Measurements from ENCODE around the gene TAF11L13.
"Not testable (repeated sequence)": the region's sequence is repeated elsewhere in the genome, so short reads cannot be mapped to it uniquely, and the experiment has no call there.

TAF11L13 gene

DNA sequence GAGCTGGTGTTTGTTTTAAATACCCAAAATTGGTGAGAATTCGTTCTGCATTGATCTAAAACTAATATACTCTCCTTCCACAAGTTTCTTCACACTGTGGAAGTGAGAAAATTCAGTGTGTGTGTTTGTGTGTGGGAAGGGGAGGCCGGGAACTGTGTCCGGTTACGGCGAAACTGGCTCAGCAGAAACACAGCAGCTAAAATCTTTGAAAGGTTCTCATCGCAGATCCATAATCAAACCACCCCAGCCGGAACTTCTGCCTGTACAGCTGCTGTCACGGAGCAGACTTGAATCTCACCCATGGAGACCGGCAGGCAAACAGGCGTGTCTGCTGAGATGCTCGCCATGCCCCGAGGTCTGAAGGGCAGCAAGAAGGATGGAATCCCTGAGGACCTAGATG, at the start of gene TAF11L13:
Gene TAF11L13 (plus strand): TSS at position 301 of the 400 bp plus-strand sequence.
- not testable (repeated sequence) for DNase-seq

DNA sequence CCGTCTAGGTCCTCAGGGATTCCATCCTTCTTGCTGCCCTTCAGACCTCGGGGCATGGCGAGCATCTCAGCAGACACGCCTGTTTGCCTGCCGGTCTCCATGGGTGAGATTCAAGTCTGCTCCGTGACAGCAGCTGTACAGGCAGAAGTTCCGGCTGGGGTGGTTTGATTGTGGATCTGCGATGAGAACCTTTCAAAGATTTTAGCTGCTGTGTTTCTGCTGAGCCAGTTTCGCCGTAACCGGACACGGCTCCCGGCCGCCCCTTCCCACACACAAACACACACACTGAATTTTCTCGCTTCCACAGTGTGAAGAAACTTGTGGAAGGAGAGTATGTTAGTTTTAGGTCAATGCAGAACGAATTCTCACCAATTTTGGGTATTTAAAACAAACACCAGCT, 46.2 kb upstream of the TAF11L13 start, which contains the start of gene TAF11L7:
Gene TAF11L7 (minus strand): TSS at position 101 of the 400 bp plus-strand sequence.
- not testable (repeated sequence) for DNase-seq

DNA sequence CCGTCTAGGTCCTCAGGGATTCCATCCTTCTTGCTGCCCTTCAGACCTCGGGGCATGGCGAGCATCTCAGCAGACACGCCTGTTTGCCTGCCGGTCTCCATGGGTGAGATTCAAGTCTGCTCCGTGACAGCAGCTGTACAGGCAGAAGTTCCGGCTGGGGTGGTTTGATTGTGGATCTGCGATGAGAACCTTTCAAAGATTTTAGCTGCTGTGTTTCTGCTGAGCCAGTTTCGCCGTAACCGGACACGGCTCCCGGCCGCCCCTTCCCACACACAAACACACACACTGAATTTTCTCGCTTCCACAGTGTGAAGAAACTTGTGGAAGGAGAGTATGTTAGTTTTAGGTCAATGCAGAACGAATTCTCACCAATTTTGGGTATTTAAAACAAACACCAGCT, 41.0 kb upstream of the TAF11L13 start, which contains the start of gene TAF11L8:
Gene TAF11L8 (minus strand): TSS at position 101 of the 400 bp plus-strand sequence.
- not testable (repeated sequence) for DNase-seq

DNA sequence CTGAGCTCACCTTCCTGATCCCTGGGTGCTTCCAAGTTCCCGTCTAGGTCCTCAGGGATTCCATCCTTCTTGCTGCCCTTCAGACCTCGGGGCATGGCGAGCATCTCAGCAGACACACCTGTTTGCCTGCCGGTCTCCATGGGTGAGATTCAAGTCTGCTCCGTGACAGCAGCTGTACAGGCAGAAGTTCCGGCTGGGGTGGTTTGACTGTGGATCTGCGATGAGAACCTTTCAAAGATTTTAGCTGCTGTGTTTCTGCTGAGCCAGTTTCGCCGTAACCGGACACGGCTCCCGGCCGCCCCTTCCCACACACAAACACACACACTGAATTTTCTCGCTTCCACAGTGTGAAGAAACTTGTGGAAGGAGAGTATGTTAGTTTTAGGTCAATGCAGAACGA, 37.6 kb upstream of the TAF11L13 start, which contains the start of gene TAF11L9:
Gene TAF11L9 (minus strand): TSS at position 140 of the 400 bp plus-strand sequence.
- not testable (repeated sequence) for DNase-seq

DNA sequence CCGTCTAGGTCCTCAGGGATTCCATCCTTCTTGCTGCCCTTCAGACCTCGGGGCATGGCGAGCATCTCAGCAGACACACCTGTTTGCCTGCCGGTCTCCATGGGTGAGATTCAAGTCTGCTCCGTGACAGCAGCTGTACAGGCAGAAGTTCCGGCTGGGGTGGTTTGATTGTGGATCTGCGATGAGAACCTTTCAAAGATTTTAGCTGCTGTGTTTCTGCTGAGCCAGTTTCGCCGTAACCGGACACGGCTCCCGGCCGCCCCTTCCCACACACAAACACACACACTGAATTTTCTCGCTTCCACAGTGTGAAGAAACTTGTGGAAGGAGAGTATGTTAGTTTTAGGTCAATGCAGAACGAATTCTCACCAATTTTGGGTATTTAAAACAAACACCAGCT, 34.2 kb upstream of the TAF11L13 start, which contains the start of gene TAF11L10:
Gene TAF11L10 (minus strand): TSS at position 101 of the 400 bp plus-strand sequence.
- not testable (repeated sequence) for DNase-seq

DNA sequence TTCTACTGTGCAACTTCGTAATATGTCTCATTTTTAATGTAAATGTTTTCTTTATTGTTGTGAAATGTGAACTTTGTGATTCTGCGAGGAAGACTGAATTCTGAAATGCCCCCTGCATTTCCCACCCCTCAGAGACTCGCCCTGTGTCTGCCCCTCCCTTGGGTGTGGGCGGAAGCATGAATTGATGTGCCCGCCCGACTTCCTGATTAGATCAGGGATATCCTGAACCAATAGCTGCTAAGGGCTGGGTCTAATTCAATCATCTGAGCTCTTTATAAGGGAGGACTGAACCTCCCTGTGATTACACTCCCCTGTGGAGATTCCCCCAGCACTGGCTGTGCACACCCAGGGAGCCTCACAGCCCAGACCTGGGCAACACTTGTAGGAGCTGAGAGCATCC, 28.0 kb upstream of the TAF11L13 start, which contains the start of gene TAF11L11:
Gene TAF11L11 (plus strand): TSS at position 304 of the 400 bp plus-strand sequence.
- DNase-seq = not testable (repeated sequence)

DNA sequence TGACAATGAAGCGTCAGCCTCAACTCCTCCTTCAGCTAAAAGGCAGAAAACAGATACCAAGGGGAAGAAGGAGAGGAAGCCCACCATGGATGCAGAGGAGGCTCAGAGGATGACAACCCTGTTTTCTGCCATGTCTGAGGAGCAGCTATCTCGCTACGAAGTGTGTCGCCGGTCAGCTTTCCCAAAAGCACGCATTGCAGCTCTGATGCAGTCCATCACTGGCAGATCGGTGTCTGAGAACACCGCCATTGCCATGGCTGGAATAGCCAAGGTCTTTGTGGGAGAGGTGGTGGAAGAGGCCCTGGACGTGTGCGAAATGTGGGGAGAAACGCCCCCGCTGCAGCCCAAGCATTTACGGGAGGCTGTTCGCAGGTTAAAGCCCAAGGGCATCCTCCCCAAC, 26.9 kb upstream of the TAF11L13 start:
- DNase-seq = no peak

DNA sequence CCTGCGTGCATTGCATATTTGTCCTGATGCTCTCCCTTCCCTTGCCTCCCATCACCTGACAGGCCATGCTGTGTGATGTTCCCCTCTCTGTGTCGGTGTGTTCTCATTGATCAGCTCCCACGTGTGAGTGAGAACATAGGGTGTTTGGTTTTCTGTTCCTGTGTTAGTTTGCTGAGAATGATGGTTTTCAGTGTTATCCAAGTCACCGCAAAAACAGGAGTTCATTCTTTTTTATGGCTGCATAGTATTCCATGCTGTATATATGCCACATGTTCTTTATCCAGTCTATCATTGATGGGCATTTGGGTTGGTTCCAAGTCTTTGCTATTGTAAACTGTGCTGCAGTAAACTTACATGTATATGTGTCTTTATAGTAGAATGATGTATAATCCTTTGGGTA, 24.4 kb upstream of the TAF11L13 start:
- not testable (repeated sequence) for DNase-seq

DNA sequence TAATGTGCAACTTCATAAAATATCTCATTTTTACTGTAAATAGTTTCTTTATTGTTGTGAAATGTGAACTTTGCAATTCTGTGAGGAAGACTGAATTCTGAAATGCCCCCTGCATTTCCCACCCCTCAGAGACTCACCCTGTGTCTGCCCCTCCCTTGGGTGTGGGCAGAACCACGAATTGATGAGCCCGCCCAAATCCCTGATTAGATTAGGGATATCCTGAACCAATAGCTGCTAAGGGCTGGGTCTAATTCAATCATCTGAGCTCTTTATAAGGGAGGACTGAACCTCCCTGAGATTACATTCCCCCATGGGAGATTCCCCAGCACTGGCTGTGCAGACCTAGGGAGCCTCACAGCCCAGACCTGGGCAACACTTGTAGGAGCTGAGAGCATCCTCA, 21.8 kb upstream of the TAF11L13 start, which contains the start of gene TAF11L12:
Gene TAF11L12 (plus strand): TSS at position 301 of the 400 bp plus-strand sequence.
- DNase-seq = not testable (repeated sequence)

DNA sequence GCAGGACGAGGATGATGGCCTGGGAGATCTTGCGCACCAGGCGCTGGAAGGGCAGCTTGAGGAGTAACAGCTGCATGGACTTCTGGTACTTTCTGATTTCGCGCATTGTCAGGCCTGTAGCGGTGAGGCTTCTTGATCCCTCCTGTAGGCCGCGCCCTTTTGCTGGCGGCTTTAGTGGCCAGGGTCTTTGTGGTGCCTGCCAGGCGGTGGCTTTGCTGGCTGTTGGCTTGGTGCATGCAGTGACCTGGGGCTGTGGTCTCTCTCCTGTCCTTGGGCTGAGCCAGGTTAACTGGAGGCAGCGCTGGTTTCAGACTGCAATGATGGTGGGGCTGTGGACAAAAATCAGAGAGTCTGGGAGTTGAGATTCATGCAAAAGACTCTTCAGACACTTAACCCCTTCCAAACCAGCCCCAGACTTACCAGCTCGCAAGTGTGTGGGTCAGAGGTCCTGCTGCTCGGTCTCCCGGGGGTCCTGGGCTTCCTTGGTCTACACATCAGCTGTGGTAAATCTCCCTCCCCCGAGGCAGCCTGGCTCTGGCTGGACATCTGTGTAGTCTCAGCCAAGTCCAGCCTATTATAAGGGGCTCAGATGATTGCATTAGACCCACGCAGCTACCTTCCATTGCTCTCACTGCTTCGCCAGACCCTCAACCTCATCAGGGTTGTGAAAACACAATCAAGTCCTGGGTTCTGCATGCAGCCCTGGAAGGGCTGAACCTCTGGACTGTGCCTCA, 16.8 kb upstream of the TAF11L13 start:
- DNase-seq = no peak

DNA sequence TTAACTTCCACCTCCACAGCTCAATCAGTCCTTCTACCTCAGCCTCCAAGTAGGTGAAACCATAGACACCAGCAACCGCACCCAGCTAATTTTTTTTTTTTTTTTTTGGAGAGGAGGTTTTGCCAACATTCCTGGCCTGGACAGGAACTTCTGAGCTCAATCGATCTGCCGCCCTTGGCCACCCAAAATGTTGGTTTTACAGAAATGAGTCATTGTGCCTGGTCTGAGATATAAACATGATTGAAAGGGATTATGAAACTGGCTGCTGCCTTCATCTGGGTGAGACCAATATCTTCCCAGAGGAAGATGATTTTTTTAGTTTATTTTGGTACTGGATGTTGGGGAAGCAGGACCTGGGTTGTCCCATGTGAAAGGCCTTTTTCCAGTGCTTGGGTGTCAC, 12.5 kb upstream of the TAF11L13 start:
- DNase-seq = no peak

DNA sequence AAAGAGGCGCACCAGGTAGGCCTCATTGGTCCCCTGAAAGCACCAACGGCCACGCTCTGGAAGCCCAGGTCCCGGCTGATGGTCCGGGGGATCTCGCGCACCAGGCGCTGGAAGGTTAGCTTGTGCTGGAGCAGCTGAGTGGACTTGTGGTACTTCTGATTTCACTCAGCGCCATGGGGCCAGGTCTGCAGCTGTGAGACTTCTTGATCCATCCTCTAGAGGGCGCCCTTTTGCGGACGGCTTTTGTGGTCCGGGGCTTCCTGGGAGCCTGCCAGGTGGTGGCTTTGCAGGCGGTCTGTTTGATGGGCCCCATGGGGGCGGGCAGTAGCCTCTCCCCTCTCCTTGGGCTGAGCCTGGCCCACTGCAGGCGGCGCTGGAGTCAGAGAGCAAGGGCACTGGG, 11.3 kb upstream of the TAF11L13 start:
- no peak for DNase-seq

DNA sequence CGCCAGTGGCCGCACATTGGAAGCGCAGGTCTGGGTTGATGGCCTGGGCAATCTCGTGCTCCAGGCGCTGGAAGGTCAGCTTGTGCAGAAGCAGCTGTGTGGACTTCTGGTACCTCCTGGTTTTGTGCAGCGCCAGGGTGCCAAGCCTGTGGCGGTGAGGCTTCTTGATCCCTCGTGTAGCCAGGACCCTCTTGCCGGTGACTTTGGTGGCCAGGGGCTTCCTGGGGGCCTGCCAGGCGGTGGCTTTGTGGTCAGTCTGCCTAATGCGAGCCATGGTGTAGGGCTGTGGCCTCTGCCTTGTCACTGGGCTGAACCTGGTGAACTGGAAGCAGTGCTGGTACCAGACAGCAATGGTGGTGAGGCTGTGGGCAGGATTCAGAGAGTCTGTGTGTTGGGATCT, 6.2 kb upstream of the TAF11L13 start:
- no peak for DNase-seq

DNA sequence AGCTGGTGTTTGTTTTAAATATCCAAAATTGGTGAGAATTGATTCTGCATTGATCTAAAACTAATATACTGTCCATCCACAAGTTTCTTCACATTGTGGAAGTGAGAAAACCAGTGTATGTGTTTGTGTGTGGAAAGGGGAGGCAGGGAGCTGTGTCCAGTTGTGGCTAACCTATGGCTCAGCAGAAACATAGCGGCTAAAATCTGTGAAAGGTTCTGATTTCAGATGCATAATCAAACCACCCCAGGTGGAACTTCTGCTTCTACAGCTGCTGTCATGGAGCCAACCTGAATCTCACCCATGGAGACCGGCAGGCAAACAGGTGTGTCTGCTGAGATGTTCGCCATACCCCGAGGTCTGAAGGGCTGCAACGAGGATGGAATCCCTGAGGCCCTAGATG, 2.3 kb downstream of the TAF11L13 start, which contains the start of gene TAF11L14:
Gene TAF11L14 (plus strand): TSS at position 301 of the 400 bp plus-strand sequence.
- no peak for DNase-seq

DNA sequence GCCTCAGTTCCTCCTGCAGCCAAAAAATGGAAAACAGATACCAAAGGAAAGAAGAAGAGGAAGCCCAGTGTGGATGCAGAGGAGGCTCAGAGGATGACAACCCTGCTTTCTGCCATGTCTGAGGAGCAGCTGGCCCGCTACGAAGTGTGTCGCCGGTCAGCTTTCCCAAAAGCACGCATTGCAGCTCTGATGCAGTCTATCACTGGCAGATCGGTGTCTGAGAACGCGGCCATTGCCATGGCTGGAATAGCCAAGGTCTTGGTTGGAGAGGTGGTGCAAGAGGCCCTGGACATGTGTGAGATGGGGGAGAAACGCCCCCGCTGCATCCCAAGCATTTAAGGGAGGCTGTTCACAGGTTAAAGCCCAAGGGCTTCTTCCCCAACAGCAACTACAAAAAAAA, 17.3 kb downstream of the TAF11L13 start:
- DNase-seq = not testable (repeated sequence)

DNA sequence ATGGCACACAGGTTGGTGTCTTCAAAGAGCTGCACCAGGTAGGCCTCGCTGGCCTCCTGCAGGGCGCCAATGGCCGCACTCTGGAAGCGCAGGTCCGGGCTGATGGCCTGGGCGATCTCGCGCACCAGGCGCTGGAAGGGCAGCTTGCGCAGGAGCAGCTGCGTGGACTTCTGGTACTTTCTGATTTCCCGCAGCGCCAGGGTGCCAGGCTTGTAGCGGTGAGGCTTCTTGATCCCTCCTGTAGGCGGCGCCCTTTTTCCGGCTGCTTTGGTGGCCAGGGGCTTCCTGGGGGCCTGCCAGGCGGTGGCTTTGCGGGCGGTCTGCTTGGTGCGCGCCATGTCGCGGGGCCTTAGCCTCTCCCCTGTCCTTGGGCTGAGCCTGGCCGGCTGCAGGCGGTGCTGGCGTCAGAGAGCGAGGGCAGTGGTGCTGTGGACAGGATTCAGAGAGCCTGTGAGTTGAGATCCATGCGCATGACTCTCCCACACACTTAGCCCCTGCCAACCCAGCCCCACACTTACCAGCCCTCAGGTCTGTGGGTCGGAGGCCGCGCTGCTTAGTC, 23.4 kb downstream of the TAF11L13 start:
- not testable (repeated sequence) for DNase-seq

DNA sequence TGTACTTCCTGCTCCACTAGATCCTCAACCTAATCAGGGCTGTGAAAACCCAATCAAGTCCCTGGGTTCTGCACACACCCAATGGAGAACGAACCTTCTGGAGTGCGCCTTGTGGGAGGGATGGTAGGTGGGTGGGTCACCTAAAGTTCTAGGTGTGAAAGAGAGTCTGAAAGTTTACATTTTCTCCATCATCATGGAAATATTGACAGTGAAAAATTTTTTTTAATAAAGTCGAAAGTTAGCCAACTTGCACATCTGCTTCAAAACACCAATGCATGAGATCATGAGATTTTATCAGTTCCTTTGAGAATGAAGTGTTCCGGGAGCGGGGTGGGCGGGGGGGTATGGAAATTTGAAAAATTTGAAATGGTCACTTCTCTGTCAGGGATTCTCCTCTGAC, 24.0 kb downstream of the TAF11L13 start:
- no peak for DNase-seq

DNA sequence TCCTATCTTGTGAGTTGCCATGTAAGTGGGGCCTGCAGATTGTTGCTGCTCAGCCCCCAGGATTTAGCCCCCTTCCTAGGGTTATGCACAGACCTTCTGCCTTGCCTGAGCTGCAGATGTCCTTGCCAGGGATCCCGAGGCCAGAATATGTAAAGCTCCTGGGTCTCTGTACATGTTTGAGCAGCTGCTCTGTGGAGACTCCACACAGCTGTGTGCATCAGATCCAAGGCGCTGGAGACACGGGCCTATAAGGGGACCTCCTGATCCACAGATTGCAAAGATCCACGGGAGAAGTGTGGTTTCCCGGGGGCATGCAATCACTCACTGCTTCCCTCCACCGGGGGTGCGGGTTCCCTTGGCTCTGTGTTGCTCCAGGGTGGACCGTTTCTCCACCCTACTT, 31.3 kb downstream of the TAF11L13 start:
- no peak for DNase-seq

DNA sequence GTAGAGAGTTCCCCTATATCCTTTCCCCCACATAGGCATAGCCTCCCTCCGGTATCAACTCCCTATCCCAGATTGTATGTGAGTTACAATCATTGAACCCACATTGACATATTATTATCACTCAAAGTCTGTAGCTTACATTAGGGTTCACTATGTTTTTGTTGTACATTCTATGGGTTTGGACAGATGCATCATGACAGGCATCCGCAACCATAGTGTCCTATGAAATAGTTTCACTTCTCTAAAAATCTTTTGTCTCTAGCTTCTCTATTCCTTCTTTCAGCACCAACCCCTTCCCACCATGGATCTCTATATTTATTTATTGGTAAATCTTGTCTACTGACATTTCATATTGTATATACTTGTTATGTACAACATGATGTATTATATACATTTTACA, 33.9 kb downstream of the TAF11L13 start:
- no peak for DNase-seq

DNA sequence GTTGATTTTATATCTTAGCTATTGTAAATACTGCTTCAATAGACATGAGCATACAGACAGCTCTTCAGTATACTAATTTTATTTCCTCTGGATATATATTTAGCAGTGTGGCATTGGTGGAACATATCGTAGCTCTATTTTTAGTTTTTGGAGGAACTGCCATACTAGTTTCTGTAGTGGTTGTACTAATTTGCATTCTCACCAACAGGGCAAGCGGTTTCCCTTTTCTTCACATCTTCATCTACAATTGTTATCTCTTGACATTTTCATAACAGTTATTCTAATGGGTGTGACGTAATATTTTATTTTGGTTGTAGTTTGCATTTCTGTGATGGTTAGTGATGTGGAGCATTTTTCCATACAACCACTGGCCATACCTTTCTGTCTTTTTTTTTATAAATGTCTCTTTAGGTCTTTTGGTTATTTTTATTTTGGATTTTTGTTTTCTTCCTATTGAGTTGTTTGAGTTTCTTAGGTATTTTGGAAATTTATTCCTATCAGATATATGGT, 34.9 kb downstream of the TAF11L13 start:
- no peak for DNase-seq

DNA sequence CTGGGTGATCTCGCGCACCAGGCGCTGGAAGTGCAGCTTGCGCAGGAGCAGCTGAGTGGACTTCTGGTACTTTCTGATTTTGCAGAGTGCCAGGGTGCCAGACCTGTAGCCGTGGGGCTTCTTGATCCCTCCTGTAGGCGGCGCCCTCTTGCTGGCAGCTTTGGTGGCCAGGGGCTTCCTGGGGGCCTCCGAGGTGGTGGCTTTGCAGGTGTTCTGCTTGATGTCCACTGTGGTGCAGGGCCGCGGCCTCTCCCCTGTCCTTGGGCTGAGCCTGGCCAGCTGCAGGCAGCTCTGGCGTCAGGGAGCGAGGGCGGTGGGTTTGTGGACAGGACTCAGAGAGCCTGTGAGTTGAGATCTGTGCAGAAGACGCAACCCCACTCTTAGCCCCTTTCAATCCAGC, 38.5 kb downstream of the TAF11L13 start:
- no peak for DNase-seq

DNA sequence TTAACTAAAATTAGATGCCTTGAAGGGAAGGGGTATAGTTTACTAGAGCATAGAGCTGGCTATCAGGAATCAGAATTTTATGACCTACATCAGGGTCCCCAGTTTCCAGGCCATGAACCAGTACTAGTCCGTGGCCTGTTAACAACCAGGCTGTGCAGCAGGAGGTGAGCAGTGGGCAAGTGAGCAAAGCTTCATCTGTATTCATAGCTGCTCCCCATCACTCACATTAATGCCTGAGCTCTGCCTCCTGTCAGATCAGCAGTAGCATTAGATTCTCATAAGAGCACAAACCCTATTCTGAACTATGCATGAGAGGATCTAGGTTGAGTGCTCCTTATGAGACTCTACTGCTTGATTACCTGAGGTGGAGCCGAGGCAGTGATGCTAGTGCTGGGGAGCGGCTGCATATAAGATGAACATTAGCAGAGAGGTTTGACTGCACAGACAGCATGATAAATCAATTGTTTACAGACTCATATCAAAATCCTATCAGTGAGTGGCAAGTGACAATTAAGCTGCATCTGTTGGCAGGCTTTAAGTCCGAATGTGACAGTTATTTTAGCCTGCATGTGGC, 47.0 kb downstream of the TAF11L13 start:
- DNase-seq = no peak

DNA sequence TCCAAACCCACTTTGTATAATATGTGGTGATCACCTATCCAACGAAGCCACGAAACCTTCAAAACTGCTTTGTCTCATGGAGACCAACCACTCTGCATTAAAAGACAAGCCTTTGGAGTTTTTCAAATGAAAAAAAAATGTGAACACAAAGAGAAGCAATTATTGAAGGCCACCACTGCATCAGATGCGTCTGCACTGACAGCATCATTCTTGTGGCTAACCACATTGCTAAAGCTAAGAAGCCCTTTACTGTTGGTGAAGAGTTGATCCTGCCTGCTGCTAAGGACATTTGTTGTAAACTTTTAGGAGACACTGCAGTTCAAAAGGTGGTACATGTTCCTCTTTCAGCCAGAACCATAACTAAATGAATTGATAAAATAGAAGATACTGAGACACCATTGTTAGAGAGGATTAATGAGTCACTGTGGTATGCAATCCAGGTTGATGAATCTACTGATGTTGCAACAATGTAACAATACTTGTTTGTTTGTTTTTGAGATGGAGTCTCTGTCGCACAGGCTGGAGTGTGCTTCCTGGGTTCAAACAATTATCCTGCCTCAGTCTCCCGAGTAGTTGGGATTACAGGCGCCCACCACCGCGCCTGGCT, 47.8 kb downstream of the TAF11L13 start:
- DNase-seq = no peak
